HUES64 (cell line): Measurements from ENCODE around the gene RAB28.

Source experiments
- H3K27ac ChIP-seq: 2 replicates; pipeline ENCODE4 v1.7.0; 2013; ENCODE audit warnings: low read depth, low read length, inconsistent platforms
- H3K27me3 ChIP-seq: 2 replicates; pipeline ENCODE4 v1.6.1; 2013; ENCODE audit warnings: mild to moderate bottlenecking, low read length; ENCODE audit not compliant: insufficient read depth
- H3K36me3 ChIP-seq: 2 replicates; pipeline ENCODE4 v1.6.1; 2013; ENCODE audit warnings: mild to moderate bottlenecking, low read length; ENCODE audit not compliant: insufficient read depth
- H3K4me1 ChIP-seq: 2 replicates; pipeline ENCODE4 v1.6.1; 2013; ENCODE audit warnings: mild to moderate bottlenecking, low read length, moderate library complexity; ENCODE audit not compliant: insufficient read depth
- H3K4me3 ChIP-seq: 2 replicates; pipeline ENCODE4 v1.5.1; 2013; ENCODE audit warnings: mild to moderate bottlenecking, low read length, moderate library complexity
- H3K9ac ChIP-seq: 2 replicates; pipeline ENCODE4 v1.6.1; 2013; ENCODE audit warnings: mild to moderate bottlenecking, low read depth, low read length
- H3K9me3 ChIP-seq: 2 replicates; pipeline ENCODE4 v1.6.1; 2013; ENCODE audit warnings: low read depth, low read length; ENCODE audit not compliant: insufficient read depth
- WGBS: fragments of 150-250, 120-280 bp; methylation state at CpG from one replicate; pipeline ENCODE4 v1.1.7; 2013; ENCODE audit warnings: missing lambda C conversion rate; 5-methylcytosine and 5-hydroxymethylcytosine counted together

RAB28 gene

DNA sequence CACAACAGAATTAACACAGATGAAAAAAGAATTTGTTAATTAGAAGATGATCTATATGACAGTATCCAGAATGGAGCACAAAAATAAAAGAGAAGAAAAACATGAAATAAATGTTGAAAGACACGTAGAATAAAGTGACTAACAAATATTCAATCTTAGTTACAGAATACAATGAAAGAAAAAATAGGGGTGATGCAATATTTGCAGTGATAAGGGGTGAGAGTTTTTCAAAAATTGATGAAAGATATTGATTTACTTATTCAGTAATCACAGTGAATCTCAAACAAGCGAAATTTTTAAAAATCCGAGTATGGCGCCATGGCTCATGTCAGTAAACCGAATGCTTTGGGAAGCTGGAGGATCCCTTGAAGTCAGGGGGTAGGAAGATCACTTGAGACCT, 20.2 kb upstream of the RAB28 start:
- Histone ChIP-seq H3K27me3 (no peaks in the 10 kb centered on the region), H3K36me3 (no peaks in the 10 kb centered on the region), H3K9ac (no peak overlapping the region), H3K4me1 (no peaks in the 10 kb centered on the region), H3K27ac (no peak overlapping the region), H3K9me3 (no peaks in the 10 kb centered on the region), H3K4me3 (no peak overlapping the region)
- WGBS, result 96% methylated on average over 5 of the region's 5 CpGs

DNA sequence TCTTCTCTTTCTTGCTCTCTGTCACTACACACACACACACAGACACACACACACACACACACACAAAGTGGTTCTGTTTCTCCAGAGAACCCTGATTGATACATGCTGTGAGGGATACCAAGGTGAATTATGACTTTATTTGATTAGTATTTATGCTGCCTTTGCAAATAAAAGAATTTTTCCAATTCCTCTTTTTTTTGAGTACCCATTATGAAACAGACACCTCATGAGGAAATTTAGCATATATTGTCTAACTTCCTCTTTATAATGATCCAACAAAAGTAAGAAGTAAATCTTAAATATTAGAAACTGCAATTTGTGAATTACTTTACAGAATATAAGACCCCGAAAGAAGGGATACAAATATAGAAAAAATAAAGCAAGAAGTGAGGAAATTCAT, 14.3 kb upstream of the RAB28 start:
- no CpG with 5 or more reads among the region's 1 CpG for WGBS
- Histone ChIP-seq H3K27ac (no peak overlapping the region), H3K4me1 (no peaks in the 10 kb centered on the region), H3K27me3 (no peaks in the 10 kb centered on the region), H3K36me3 (no peaks in the 10 kb centered on the region), H3K4me3 (no peak overlapping the region), H3K9me3 (no peaks in the 10 kb centered on the region), H3K9ac (no peak overlapping the region)

DNA sequence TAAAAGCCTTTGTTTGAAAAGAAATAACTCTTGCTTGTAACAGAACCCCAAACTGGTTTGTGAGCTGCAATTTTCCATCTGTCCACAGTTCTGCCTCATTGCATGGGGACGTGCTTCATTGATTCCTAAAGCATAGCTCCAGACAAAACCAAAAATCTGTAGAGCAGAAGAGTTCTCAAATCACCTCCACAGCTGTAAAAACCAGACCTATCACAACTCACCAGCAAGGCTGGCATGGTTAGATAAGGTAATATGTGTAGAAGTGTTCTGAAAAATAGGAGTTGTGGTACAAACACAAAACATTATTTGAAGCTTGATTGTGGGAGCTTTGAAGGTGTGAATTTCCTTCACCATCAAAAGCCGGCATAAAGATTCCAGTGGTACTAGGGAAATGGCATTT, 12.5 kb upstream of the RAB28 start:
- H3K4me1 ChIP-seq, result no peaks in the 10 kb centered on the region
- H3K4me3 ChIP-seq, result no peak overlapping the region
- no peaks in the 10 kb centered on the region for H3K36me3 ChIP-seq
- H3K27ac ChIP-seq, result no peak overlapping the region
- no peaks in the 10 kb centered on the region for H3K9me3 ChIP-seq
- no peak overlapping the region for H3K9ac ChIP-seq
- H3K27me3 ChIP-seq, result no peaks in the 10 kb centered on the region
- 81% methylated on average over 2 of the region's 2 CpGs for WGBS

DNA sequence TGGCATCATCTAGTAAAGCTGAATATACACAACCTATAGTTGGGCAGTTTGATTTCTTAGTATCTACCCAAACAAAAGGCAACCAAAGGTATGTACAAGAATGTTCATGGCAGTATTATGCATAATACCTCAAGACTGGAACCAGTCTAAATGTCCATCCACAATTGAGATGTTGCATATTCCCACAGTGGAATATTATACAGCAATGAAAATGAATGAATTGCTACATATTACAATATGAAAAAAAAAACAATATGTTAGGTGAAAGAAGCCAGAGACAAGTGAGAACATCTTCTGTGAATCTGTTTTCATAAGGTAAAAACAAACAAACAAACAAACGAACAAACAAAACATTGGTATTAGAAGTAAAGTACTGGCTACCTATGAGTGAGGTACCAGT, 11.6 kb upstream of the RAB28 start:
- Histone ChIP-seq H3K9ac (no peak overlapping the region), H3K4me1 (no peaks in the 10 kb centered on the region), H3K9me3 (no peaks in the 10 kb centered on the region), H3K36me3 (no peaks in the 10 kb centered on the region), H3K27me3 (no peaks in the 10 kb centered on the region), H3K4me3 (no peak overlapping the region), H3K27ac (no peak overlapping the region)
- WGBS, result no CpG with 5 or more reads among the region's 1 CpG

DNA sequence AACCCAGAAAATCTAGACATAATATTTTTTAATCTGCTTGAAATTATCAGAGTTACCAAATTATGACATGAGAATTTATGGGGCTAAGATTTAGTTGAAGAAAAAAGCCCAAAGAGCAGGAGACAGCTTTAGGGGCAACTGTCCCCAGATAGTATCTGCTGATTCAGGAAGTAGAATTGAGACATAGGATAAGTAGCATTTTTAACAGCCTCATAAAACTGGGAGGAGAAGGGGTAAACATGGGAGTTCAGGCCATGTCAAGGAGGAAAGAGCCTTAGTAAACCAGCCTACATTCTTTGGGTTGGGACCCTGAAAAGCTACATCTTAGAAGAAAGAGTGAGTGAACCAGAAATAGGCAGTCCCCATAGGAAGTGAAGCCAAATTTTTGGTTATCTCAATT, 9.7 kb upstream of the RAB28 start:
- Histone ChIP-seq H3K4me1 (no peaks in the 10 kb centered on the region), H3K4me3 (no peak overlapping the region), H3K36me3 (no peaks in the 10 kb centered on the region), H3K27me3 (no peaks in the 10 kb centered on the region), H3K9me3 (no peaks in the 10 kb centered on the region), H3K9ac (no peak overlapping the region), H3K27ac (no peak overlapping the region)

DNA sequence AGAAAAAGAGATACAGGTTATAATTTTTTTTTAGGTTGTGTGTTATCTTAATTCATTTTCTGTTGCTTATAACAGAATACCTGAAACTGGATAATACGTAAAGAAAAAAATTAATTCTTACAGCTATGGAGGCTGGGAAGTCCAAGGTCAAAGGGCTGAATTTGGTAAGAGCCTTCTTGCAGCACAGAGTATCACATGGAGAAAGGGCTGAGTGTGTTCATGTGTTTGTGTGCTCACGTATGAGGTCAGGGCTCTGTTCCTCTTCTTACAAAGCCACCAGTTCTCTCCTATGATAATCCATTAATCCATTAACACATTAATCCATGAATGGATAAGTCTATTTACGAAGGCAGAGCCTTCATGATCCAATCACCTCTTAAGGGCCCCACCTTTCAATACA, 8.6 kb upstream of the RAB28 start:
- no peaks in the 10 kb centered on the region for H3K27me3 ChIP-seq
- WGBS, result 96% methylated on average over 3 of the region's 3 CpGs
- no peak overlapping the region for H3K9ac ChIP-seq
- no peaks in the 10 kb centered on the region for H3K9me3 ChIP-seq
- no peak overlapping the region for H3K4me3 ChIP-seq
- H3K4me1 ChIP-seq, result no peaks in the 10 kb centered on the region
- H3K36me3 ChIP-seq, result no peaks in the 10 kb centered on the region
- H3K27ac ChIP-seq, result no peak overlapping the region

DNA sequence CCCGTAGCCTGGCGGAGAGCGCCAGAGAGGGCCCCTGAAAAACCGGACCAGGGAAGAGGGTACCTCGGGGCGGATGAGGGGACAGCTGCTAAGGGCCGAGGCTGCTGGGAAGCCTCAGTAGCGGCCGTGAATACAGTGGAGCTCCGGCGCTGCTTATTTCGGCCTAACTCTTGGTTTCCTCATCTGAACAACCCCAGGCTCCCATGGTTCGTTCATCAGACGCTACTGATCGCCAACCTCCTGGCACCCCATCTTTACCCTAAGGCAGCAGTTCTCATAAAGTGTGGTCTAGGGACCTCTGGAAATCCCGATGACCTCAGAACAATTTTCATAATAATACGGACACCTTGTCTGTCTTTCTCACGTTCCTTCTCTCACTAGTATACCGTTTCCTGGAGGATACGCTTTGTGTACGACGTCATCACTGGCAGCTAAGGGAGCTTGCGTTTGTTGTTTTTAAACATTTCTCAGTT, 645 bp upstream of the RAB28 start:
- Histone ChIP-seq H3K9me3 (no peaks in the 10 kb centered on the region), H3K27me3 (no peaks in the 10 kb centered on the region), H3K36me3 (no peaks in the 10 kb centered on the region), H3K4me1 (peaks cover 19% of the 10 kb centered on the region; the same call in 1 of the 2 replicates), H3K9ac (peak overlapping the region; percentile 99), H3K27ac (peak overlapping the region; percentile 92; the same call in 1 of the 2 replicates), H3K4me3 (peak overlapping the region; percentile 66)
- under 1% methylated on average over 23 of the region's 23 CpGs for WGBS

DNA sequence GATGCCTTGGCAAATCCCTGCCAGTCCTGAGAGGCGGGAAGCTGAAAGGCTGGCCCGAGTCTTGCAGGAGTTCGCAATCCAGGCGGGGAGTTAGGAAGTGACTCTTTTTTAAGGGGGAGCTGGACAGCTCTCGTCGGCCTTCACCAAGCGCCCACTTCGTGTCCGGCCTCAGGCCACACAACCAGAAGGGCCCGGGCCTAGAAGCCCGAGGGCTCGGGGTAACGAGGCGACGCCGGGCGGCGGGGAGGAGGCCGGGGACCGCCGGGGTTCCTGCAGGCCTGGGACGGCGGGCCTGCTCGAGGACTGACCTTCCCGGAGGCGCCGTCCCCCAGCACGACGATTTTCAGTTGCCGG, 395 bp downstream of the RAB28 start:
- WGBS, result under 1% methylated on average over 30 of the region's 30 CpGs
- Histone ChIP-seq H3K9ac (peak overlapping the region; percentile 99), H3K27ac (peak overlapping the region; percentile 92)

DNA sequence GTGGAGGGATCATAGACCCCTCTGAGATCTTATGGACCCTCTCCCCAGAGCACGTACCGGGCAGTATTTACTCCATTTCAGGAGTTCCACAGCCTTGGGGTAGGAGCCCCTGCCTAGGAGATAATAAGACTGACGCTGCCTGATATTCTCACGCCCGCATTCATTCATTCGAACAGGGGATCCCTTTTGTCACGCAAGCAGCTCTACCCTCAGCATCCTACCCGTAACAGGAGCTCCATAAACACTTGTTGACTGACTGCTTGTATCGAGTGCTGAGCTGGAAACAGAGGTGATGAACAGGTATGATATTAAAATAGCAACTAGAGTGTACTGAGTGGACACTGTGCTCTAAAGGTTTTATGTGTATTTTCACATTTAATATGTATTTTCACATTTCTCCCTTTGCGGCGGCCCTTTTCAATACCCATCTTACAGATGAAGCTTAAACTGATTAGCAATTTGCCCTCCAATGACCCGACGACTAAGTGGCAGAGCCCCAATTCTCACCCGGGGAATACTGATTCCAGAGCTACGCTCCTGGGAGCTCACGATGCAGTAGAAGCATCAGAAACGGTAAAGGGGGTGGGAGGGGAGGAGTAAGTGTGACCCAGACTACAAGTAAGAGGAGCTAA, 888 bp downstream of the RAB28 start:
- peak overlapping the region; percentile 66 for H3K4me3 ChIP-seq
- WGBS, result 2% methylated on average over 17 of the region's 17 CpGs
- no peaks in the 10 kb centered on the region for H3K27me3 ChIP-seq
- peaks cover 19% of the 10 kb centered on the region; the same call in 1 of the 2 replicates for H3K4me1 ChIP-seq
- H3K27ac ChIP-seq, result peak overlapping the region; percentile 92
- no peaks in the 10 kb centered on the region for H3K9me3 ChIP-seq
- peak overlapping the region; percentile 99 for H3K9ac ChIP-seq
- peaks cover 12% of the 10 kb centered on the region for H3K36me3 ChIP-seq

More for the DNA sequence above, 395 bp downstream of the RAB28 start:
- Histone ChIP-seq H3K9me3 (no peaks in the 10 kb centered on the region), H3K4me3 (peak overlapping the region; percentile 66), H3K36me3 (peaks cover 7% of the 10 kb centered on the region; the same call in 1 of the 2 replicates), H3K27me3 (no peaks in the 10 kb centered on the region), H3K4me1 (peaks cover 19% of the 10 kb centered on the region; the same call in 1 of the 2 replicates)

DNA sequence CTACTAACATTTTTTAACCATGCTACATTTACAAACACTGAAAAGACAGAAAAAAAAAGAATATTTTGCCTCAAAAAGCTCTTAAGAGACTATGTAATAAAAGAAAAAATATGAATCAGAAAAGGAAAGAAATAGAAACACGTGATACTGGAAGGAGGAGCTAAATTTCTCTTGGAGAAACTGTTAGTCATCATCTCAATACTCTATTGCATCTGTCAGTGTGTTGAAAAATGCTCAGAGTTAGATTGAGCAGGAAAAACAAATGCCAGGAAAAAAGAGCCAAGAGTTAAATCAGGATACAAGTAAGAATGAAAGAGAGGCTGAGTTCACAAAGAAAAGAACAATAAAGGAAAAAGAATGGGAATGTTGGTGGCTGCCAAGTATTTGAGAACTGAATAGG, 2.6 kb downstream of the RAB28 start:
- no peak overlapping the region for H3K27ac ChIP-seq
- peak overlapping the region; percentile 12; the same call in 1 of the 2 replicates for H3K9ac ChIP-seq
- WGBS, result 71% methylated on average over 1 of the region's 1 CpG
- peaks cover 19% of the 10 kb centered on the region; the same call in 1 of the 2 replicates for H3K4me1 ChIP-seq
- no peaks in the 10 kb centered on the region for H3K9me3 ChIP-seq
- peaks cover 27% of the 10 kb centered on the region for H3K36me3 ChIP-seq
- H3K4me3 ChIP-seq, result no peak overlapping the region
- no peaks in the 10 kb centered on the region for H3K27me3 ChIP-seq

DNA sequence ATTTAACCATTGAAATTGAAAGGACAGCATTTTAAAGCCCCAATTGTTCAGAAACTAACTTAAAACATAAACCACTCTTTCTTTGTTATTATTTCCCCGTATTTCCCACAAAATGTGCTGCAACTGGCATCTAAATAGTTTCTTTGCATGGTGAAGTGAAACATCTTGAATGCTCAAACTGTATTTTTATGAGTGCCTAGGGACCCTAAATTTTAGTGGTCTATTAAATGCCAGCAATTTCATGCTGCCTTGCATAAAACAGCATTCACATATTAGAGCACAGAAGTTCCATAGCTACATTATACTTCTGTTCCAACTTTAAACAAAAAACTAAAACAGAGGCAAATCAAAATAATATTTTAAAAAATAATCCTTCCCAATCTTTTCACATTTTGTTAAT, 5.4 kb downstream of the RAB28 start:
- Histone ChIP-seq H3K27ac (no peak overlapping the region), H3K4me1 (peaks cover 19% of the 10 kb centered on the region; the same call in 1 of the 2 replicates), H3K36me3 (peaks cover 36% of the 10 kb centered on the region), H3K9ac (no peak overlapping the region), H3K9me3 (no peaks in the 10 kb centered on the region), H3K4me3 (no peak overlapping the region), H3K27me3 (no peaks in the 10 kb centered on the region)
- WGBS, result 90% methylated on average over 1 of the region's 1 CpG

DNA sequence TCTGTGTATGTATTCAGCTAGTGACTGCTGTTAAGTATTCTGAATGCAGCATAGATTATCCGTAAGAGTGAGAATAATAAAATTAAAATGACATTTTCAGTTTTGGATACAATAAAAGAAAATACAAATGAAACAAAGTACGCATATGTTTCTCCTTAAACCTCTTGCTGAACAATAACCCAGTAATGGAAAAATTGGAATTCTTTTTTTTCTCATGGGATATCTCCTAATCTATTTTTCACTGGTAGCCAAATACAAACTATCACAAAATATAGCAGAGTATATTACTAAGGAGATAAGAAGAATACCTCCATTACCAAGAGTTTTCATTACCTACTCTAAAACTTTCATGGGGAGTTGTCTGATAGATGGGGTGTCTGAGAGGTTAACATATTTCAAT, 6.0 kb downstream of the RAB28 start:
- H3K9me3 ChIP-seq, result no peaks in the 10 kb centered on the region
- H3K27ac ChIP-seq, result no peak overlapping the region
- H3K27me3 ChIP-seq, result no peaks in the 10 kb centered on the region
- 88% methylated on average over 1 of the region's 2 CpGs for WGBS
- no peak overlapping the region for H3K4me3 ChIP-seq
- no peak overlapping the region for H3K9ac ChIP-seq
- H3K36me3 ChIP-seq, result peaks cover 42% of the 10 kb centered on the region
- peaks cover 19% of the 10 kb centered on the region; the same call in 1 of the 2 replicates for H3K4me1 ChIP-seq
